D721Med (cell line): ENCODE results near the gene GSE1.

ENCODE experiments used
- DNase-seq: peaks from one replicate; pipeline ENCODE4 v3.0.0; 2011; ENCODE audit warnings: low spot score; ENCODE audit not compliant: insufficient read length
- FAIRE-seq: peaks from 2 replicates; lab custom pipeline; 2011; peaks lifted over from hg19 to GRCh38; lab: Jason Lieb, UNC
- CTCF ChIP-seq: IDR thresholded peaks from 2 replicates; pipeline ENCODE4 v1.5.1; 2012; ENCODE audit warnings: mild to moderate bottlenecking, control low read depth; ENCODE audit not compliant: insufficient read depth; ENCODE audit errors: missing control alignments

GSE1 gene

GRCh38 chr16:85709766-85710585 lies 96.9 kb downstream of the GSE1 start:
- FAIRE-seq (no peak), DNase-seq (no peak)
- TF ChIP-seq CTCF: no peak

- no peak for DNase-seq
- no peak for TF ChIP-seq CTCF
- FAIRE-seq: no peak
These were observed 97.6 kb downstream of the GSE1 start for GRCh38 chr16:85710732-85711131.

GRCh38 chr16:85711982-85712587 lies 99.0 kb downstream of the GSE1 start:
- DNase-seq (no peak), FAIRE-seq (no peak)
- TF ChIP-seq CTCF: no peak

GRCh38 chr16:85712801-85713200 lies 99.7 kb downstream of the GSE1 start:
- TF ChIP-seq CTCF: no peak
- FAIRE-seq (no peak), DNase-seq (no peak)

- no peak for TF ChIP-seq CTCF
- DNase-seq (no peak), FAIRE-seq (no peak)
These were observed 102.3 kb downstream of the GSE1 start for GRCh38 chr16:85715169-85716021.

GRCh38 chr16:85716022-85716679 lies 103.0 kb downstream of the GSE1 start:
- FAIRE-seq (no peak), DNase-seq (no peak)
- TF ChIP-seq CTCF: no peak
